BJ (cell line): ENCODE results near the gene GRM7. TPM values are rescaled to one million over a fixed set of nuclear protein-coding genes. Genes with fewer than 3 reads are reported as not detected.

Source experiments
- CTCF ChIA-PET: fragments of 350-600 bp; formaldehyde crosslinking; extraction: SDS; loops from one replicate; lab custom pipeline; 2021; ENCODE audit warnings: antibody characterized with exemption, inconsistent platforms; lab: Yijun Ruan, JAX
- POLR2A ChIA-PET: fragments of 300-600 bp; sonication (Branson Sonifier 250); formaldehyde crosslinking; extraction: SDS; loops from one replicate; lab custom pipeline; 2021; ENCODE audit warnings: antibody characterized with exemption; lab: Charles Lee
- DNase-seq: peaks from one replicate; pipeline ENCODE4 v3.0.0-alpha.2; 2011; ENCODE audit warnings: low read depth
- H3K27me3 ChIP-seq: 2 replicates; pipeline ENCODE4 v1.6.0; 2011; ENCODE audit warnings: low read length; ENCODE audit not compliant: control insufficient read depth, insufficient read depth
- H3K36me3 ChIP-seq: 2 replicates; pipeline ENCODE4 v1.5.1; 2011; ENCODE audit warnings: low read length; ENCODE audit not compliant: control insufficient read depth, insufficient read depth
- H3K4me3 ChIP-seq: 2 replicates; pipeline ENCODE4 v1.5.1; 2011; ENCODE audit warnings: low read depth, mild to moderate bottlenecking, control low read depth, low read length
- polyA plus RNA-seq: library from polyadenylated mRNA; depleted of rRNA; stranded (reverse); fragments of >200 nt; gene quantifications from 2 replicates; pipeline ENCODE4 v1.2.3, GENCODE V29; 2011
- TF ChIP-seq, protein P1 (sequence below): IDR thresholded peaks from 2 replicates; pipeline ENCODE4 v1.5.1; 2011; ENCODE audit warnings: low read depth, mild to moderate bottlenecking, control low read depth, inconsistent platforms, low read length, moderate library complexity; ENCODE audit not compliant: insufficient read depth

GRM7 gene
- polyA plus RNA-seq, 1 experiment, result not detected

DNA sequence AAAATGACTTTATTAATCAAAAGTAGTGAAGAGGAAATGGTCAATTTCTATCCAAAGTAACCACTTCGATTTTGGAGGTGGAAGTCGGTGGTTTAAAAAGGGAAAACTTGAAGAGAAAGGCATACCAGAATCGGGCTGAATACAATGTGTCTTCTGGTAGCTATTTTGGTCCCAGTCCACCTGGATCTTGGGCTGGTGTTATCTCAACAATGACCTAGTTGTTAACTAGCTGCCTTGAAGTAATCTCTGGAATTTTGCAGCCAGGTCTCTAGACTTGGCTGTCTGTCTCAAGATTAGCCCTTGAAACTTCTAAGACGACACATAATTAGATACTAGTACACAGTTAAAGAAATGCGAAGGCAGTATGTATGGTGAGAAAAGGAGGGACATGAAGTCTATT is 409.8 kb downstream of the GRM7 start:
- TF ChIP-seq, protein P1, sequence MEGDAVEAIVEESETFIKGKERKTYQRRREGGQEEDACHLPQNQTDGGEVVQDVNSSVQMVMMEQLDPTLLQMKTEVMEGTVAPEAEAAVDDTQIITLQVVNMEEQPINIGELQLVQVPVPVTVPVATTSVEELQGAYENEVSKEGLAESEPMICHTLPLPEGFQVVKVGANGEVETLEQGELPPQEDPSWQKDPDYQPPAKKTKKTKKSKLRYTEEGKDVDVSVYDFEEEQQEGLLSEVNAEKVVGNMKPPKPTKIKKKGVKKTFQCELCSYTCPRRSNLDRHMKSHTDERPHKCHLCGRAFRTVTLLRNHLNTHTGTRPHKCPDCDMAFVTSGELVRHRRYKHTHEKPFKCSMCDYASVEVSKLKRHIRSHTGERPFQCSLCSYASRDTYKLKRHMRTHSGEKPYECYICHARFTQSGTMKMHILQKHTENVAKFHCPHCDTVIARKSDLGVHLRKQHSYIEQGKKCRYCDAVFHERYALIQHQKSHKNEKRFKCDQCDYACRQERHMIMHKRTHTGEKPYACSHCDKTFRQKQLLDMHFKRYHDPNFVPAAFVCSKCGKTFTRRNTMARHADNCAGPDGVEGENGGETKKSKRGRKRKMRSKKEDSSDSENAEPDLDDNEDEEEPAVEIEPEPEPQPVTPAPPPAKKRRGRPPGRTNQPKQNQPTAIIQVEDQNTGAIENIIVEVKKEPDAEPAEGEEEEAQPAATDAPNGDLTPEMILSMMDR, result no peak
- no peaks in the 10 kb centered on the region for H3K27me3 ChIP-seq
- CTCF ChIA-PET, result no interaction called here
- DNase-seq, result no peak
- no peak overlapping the region for H3K4me3 ChIP-seq
- POLR2A ChIA-PET, result no interaction called here
- no peaks in the 10 kb centered on the region for H3K36me3 ChIP-seq

DNA sequence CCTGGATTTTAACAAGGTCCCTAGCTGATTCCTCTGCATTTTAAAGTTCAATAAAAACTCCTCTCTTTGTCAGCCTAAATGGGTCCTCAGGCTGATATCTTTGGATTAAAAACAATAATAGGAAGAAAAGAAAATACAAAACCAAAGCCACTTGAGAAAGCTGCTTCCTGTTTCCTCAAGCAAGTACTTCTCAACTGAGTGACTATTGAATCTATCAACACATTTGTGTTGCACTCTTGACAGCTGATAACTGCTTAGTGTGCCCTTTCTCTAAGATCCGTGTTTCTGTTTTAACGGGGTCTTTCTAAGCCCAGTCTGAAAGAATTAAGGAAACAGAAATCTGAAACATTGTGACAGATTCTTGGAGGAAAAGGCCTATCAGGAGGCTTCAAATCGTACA is 410.7 kb downstream of the GRM7 start:
- no peaks in the 10 kb centered on the region for H3K27me3 ChIP-seq
- TF ChIP-seq, protein P1, result no peak
- H3K4me3 ChIP-seq, result no peak overlapping the region
- no peaks in the 10 kb centered on the region for H3K36me3 ChIP-seq
- no peak for DNase-seq
- CTCF ChIA-PET, result no interaction called here
- POLR2A ChIA-PET, result no interaction called here

DNA sequence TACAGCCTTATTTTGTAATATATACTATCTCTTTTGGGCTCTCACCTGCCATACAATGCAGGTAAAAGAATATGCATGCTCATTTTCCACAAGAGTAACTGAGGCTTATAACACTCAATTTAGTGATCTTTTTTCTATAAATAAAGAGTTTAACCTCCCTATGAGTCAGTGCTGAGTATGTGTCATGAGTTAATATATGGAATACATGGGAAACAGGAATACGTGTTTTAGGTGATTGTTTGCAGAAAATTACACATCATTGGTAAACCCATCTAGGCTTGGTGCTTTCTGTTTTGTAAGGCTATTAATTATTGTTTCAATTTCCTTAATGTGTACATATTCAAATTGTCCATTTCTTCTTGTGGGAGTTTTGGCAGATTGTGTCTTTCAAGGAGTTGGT is 411.3 kb downstream of the GRM7 start:
- TF ChIP-seq, protein P1, result no peak
- Histone ChIP-seq H3K27me3 (no peaks in the 10 kb centered on the region), H3K36me3 (no peaks in the 10 kb centered on the region), H3K4me3 (no peak overlapping the region)
- no peak for DNase-seq
- ChIA-PET POLR2A (no interaction called here), CTCF (no interaction called here)

DNA sequence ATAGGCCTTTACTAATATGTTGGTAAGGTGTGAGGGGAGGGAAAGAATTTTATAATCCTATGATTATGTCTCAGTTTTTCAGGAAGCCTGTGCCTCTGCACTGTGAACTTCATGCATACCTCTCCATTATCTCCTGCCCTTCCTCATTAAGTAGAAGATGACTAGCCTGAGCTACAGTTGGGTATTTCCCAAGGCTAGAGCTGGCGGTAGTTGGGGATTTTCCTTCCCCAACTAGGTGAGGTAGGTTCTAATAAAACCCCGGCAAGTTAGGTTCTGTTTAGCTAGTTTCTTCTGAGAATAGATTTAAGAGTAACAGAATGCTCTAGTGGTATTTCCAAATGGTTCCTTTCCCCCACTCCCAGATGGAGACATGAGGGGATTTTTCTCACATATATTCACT is 414.5 kb downstream of the GRM7 start:
- DNase-seq, result no peak
- TF ChIP-seq, protein P1, result no peak
- POLR2A ChIA-PET, result no interaction called here
- H3K4me3 ChIP-seq, result no peak overlapping the region
- CTCF ChIA-PET, result no interaction called here
- H3K27me3 ChIP-seq, result no peaks in the 10 kb centered on the region
- H3K36me3 ChIP-seq, result no peaks in the 10 kb centered on the region

DNA sequence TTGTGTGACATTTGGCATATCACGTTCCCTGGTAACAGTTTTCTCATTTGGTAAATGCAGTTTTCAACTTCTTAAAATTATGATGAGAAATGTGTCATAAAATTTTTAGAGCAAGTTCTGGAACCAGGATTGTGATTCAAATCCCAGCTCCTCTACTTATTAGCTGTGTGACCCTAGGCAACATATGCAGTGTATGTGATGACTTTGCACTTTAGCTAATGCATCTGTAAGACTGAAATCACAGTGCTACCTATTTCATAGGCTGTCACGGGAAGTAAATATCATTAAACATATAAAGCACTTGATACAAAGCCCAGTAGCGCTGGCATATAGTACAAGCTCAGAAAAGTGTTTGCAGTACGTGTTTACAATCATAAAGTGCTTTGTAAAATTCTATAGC is 419.4 kb downstream of the GRM7 start:
- no peaks in the 10 kb centered on the region for H3K27me3 ChIP-seq
- no peak overlapping the region for H3K4me3 ChIP-seq
- ChIA-PET CTCF (no interaction called here), POLR2A (no interaction called here)
- TF ChIP-seq, protein P1, result no peak
- no peak for DNase-seq
- H3K36me3 ChIP-seq, result no peaks in the 10 kb centered on the region
